Measurements from ENCODE around the gene PCNP.
"Not testable (repeated sequence)": the region's sequence is repeated elsewhere in the genome, so short reads cannot be mapped to it uniquely, and the experiment has no call there.

Gene PCNP

GRCh38 chr3:101637451-101637850 is 63.5 kb downstream of the PCNP start:
- Mint-ChIP-seq H3K4me1 (no peaks in the 10 kb centered on the region), H3K27ac (no peak overlapping the region), H3K9me3 (no peaks in the 10 kb centered on the region), H3K4me3 (no peak overlapping the region), H3K27me3 (ENCODE audit: low read depth) (peaks cover 9% of the 10 kb centered on the region), H3K36me3 (ENCODE audit: low read depth) (no peaks in the 10 kb centered on the region)
- no peak for TF ChIP-seq CTCF (IDR thresholded peaks at IDR 0.05; ENCODE audit: unreplicated experiment in 3 of 3)

GRCh38 chr3:101638261-101638745 is 64.3 kb downstream of the PCNP start:
- no peaks in the 10 kb centered on the region for H3K4me1 Mint-ChIP-seq
- no peak overlapping the region for H3K27ac Mint-ChIP-seq
- peaks cover 9% of the 10 kb centered on the region for H3K27me3 Mint-ChIP-seq (ENCODE audit: low read depth)
- H3K4me3 Mint-ChIP-seq = no peak overlapping the region
- H3K36me3 Mint-ChIP-seq (ENCODE audit: low read depth) = no peaks in the 10 kb centered on the region
- no peak for TF ChIP-seq CTCF (IDR thresholded peaks at IDR 0.05; ENCODE audit: unreplicated experiment in 3 of 3)
- H3K9me3 Mint-ChIP-seq = no peaks in the 10 kb centered on the region

- Mint-ChIP-seq H3K9me3 (no peaks in the 10 kb centered on the region), H3K27me3 (ENCODE audit: low read depth) (peaks cover 9% of the 10 kb centered on the region), H3K27ac (no peak overlapping the region), H3K4me3 (no peak overlapping the region), H3K4me1 (no peaks in the 10 kb centered on the region), H3K36me3 (ENCODE audit: low read depth) (no peaks in the 10 kb centered on the region)
- TF ChIP-seq CTCF (IDR thresholded peaks at IDR 0.05; ENCODE audit: unreplicated experiment in 3 of 3) = no peak
These were observed 65.4 kb downstream of the PCNP start for GRCh38 chr3:101639280-101639963.

GRCh38 chr3:101640256-101640655 is 66.3 kb downstream of the PCNP start:
- H3K27ac Mint-ChIP-seq = no peak overlapping the region
- peaks cover 3% of the 10 kb centered on the region for H3K27me3 Mint-ChIP-seq (ENCODE audit: low read depth)
- no peaks in the 10 kb centered on the region for H3K4me1 Mint-ChIP-seq
- no peaks in the 10 kb centered on the region for H3K9me3 Mint-ChIP-seq
- H3K36me3 Mint-ChIP-seq (ENCODE audit: low read depth) = no peaks in the 10 kb centered on the region
- H3K4me3 Mint-ChIP-seq = no peak overlapping the region
- TF ChIP-seq CTCF (IDR thresholded peaks at IDR 0.05; ENCODE audit: unreplicated experiment in 3 of 3) = no peak

GRCh38 chr3:101641397-101642115 is 67.6 kb downstream of the PCNP start:
- H3K27me3 Mint-ChIP-seq (ENCODE audit: low read depth); H3K27ac Mint-ChIP-seq; H3K4me3 Mint-ChIP-seq; H3K4me1 Mint-ChIP-seq; H3K9me3 Mint-ChIP-seq; H3K36me3 Mint-ChIP-seq (ENCODE audit: low read depth): not testable (repeated sequence)

- no peaks in the 10 kb centered on the region for H3K4me1 Mint-ChIP-seq
- peaks cover 3% of the 10 kb centered on the region for H3K27me3 Mint-ChIP-seq (ENCODE audit: low read depth)
- H3K36me3 Mint-ChIP-seq (ENCODE audit: low read depth) = peaks cover 5% of the 10 kb centered on the region
- peaks cover 2% of the 10 kb centered on the region for H3K9me3 Mint-ChIP-seq
- no peak overlapping the region for H3K4me3 Mint-ChIP-seq
- TF ChIP-seq CTCF (IDR thresholded peaks at IDR 0.05; ENCODE audit: unreplicated experiment in 3 of 3) = no peak
- H3K27ac Mint-ChIP-seq = no peak overlapping the region
These were observed 68.5 kb downstream of the PCNP start for GRCh38 chr3:101642441-101642840.
